Coronary artery (tissue), 2 donors: ENCODE measurements around the gene NPBWR2.

ENCODE experiments used
- DNase-seq: peaks from one replicate; pipeline ENCODE4 v3.0.0-alpha.2; 2017; ENCODE audit warnings: low spot score
- H3K27ac ChIP-seq, 2 donors: fragments of 200-600 bp; sonication (generic); one replicate each; pipeline ENCODE4 v1.5.1; 2016 to 2019
- H3K4me3 ChIP-seq: fragments of 200-600 bp; sonication (generic); 2 replicates; pipeline ENCODE4 v1.5.1; 2016; ENCODE audit warnings: mild to moderate bottlenecking, moderate library complexity
- CTCF ChIP-seq: fragments of 200-600 bp; sonication (generic); IDR thresholded peaks from one replicate; pipeline ENCODE4 v1.5.1; 2019; ENCODE audit warnings: antibody characterized with exemption

NPBWR2 gene, protein sequence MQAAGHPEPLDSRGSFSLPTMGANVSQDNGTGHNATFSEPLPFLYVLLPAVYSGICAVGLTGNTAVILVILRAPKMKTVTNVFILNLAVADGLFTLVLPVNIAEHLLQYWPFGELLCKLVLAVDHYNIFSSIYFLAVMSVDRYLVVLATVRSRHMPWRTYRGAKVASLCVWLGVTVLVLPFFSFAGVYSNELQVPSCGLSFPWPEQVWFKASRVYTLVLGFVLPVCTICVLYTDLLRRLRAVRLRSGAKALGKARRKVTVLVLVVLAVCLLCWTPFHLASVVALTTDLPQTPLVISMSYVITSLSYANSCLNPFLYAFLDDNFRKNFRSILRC

GRCh38 chr20:64106981-64107735 lies at the start of gene NPBWR2:
TSS of gene NPBWR2 (minus strand) at chr20:64107565. CDS start at chr20:64106831, 734 bp downstream.
- Histone ChIP-seq H3K4me3 (no peak within 1 kb of the TSS), H3K27ac (no peak within 1 kb of the TSS)
- no peak for TF ChIP-seq CTCF
- DNase-seq: no peak

- H3K27ac ChIP-seq: no peak overlapping the region
- TF ChIP-seq CTCF: no peak
- no peak overlapping the region for H3K4me3 ChIP-seq
- no peak for DNase-seq
Observed at GRCh38 chr20:64156136-64156885, 48.9 kb upstream of the NPBWR2 start.

GRCh38 chr20:64155258-64156135 lies 48.1 kb upstream of the NPBWR2 start:
- Histone ChIP-seq H3K4me3 (no peak overlapping the region), H3K27ac (no peak overlapping the region)
- TF ChIP-seq CTCF: no peak
- no peak for DNase-seq

GRCh38 chr20:64154590-64155257 lies 47.4 kb upstream of the NPBWR2 start:
- TF ChIP-seq CTCF: no peak
- no peak for DNase-seq
- H3K27ac ChIP-seq: no peak overlapping the region
- no peak overlapping the region for H3K4me3 ChIP-seq

- H3K27ac ChIP-seq: no peak overlapping the region
- DNase-seq: no peak
- H3K4me3 ChIP-seq: no peak overlapping the region
- TF ChIP-seq CTCF: no peak
Observed at GRCh38 chr20:64153861-64154589, 46.7 kb upstream of the NPBWR2 start.
